ENCODE measurements around the gene AMPD2. TPM values are rescaled to one million over a fixed set of nuclear protein-coding genes. Genes with fewer than 3 reads are reported as not detected.

The AMPD2 gene
- total and polyA plus RNA-seq, 9 of the 15 experiments (the other 6 are each of a cell fraction or from before 2014, with no cell fraction given) = 2.0 to 77.7 (median 28.2) TPM

DNA sequence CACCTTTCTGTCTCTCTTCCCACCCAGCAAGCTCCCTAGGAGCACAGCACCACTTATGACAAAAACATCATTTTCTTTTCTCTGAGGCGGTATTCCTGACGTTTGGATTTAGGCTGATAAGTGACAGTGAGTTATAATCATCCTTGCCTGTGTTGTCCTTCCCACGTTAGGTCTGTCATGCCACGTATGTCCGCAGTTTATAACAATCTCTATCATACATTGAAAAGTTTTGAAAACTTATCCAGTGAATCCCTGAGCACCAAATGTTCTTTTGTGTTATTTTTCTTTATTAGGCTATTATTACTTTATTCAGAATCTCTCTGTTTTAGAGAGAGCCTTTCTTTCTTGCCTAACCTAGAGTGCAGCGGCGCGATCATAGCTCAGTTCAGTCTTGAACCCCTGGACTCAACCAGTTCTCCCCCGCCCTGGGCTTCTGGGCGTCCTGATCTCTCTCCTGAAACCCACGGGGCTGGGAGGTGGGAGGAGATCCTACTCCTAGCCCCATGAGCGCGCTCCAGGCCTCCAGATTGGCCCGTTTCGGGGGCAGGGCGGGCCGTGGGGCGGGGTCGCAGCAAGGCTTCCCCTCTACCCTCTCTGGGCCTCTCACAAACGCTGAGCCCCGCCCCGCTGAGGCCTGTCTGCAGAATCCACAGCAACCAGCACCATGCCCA is 48.0 kb downstream of the AMPD2 start, which contains the start of gene GSTM2 (continued):
- TF ChIP-seq PKNOX1 (IDR thresholded peaks at IDR 0.05) = peak; percentile 21; the same call in 1 of the 2 replicates
- TF ChIP-seq, protein P1, sequence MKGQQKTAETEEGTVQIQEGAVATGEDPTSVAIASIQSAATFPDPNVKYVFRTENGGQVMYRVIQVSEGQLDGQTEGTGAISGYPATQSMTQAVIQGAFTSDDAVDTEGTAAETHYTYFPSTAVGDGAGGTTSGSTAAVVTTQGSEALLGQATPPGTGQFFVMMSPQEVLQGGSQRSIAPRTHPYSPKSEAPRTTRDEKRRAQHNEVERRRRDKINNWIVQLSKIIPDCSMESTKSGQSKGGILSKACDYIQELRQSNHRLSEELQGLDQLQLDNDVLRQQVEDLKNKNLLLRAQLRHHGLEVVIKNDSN (CRISPR knock-in tag; IDR thresholded peaks at IDR 0.05) = 0 out of 2 replicates have a peak, but pooled peaks have one; percentile 19
- TF ChIP-seq TBP (optimal IDR thresholded peaks at IDR 0.05; ENCODE audit: low read depth, low read length) = peak; percentile 84
- peak in 1 of 2 experiments; percentile 13; a peak in 1 of 4 replicates for TF ChIP-seq ARNT (IDR thresholded peaks at IDR 0.05)
- TF ChIP-seq GATAD2B (IDR thresholded peaks at IDR 0.05; ENCODE audit: borderline replicate concordance) = 0 out of 2 replicates have a peak, but pooled peaks have one; percentile 16
- peak; percentile 14; the same call in 1 of the 2 replicates for TF ChIP-seq USF2 (CRISPR knock-in tag; IDR thresholded peaks at IDR 0.05)
- TF ChIP-seq, protein P2, sequence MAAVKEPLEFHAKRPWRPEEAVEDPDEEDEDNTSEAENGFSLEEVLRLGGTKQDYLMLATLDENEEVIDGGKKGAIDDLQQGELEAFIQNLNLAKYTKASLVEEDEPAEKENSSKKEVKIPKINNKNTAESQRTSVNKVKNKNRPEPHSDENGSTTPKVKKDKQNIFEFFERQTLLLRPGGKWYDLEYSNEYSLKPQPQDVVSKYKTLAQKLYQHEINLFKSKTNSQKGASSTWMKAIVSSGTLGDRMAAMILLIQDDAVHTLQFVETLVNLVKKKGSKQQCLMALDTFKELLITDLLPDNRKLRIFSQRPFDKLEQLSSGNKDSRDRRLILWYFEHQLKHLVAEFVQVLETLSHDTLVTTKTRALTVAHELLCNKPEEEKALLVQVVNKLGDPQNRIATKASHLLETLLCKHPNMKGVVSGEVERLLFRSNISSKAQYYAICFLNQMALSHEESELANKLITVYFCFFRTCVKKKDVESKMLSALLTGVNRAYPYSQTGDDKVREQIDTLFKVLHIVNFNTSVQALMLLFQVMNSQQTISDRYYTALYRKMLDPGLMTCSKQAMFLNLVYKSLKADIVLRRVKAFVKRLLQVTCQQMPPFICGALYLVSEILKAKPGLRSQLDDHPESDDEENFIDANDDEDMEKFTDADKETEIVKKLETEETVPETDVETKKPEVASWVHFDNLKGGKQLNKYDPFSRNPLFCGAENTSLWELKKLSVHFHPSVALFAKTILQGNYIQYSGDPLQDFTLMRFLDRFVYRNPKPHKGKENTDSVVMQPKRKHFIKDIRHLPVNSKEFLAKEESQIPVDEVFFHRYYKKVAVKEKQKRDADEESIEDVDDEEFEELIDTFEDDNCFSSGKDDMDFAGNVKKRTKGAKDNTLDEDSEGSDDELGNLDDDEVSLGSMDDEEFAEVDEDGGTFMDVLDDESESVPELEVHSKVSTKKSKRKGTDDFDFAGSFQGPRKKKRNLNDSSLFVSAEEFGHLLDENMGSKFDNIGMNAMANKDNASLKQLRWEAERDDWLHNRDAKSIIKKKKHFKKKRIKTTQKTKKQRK (IDR thresholded peaks at IDR 0.05; ENCODE audit: borderline replicate concordance, low read depth, low read length) = no peak
- TF ChIP-seq CXXC5 (CRISPR knock-in tag; IDR thresholded peaks at IDR 0.05) = peak; percentile 45; the same call in 1 of the 2 replicates
- peak; percentile 42 for TF ChIP-seq RBFOX2 (IDR thresholded peaks at IDR 0.05; ENCODE audit: low read depth, low read length)
- peak; percentile 33; the same call in 1 of the 2 replicates for TF ChIP-seq EGR1 (conservative IDR thresholded peaks at IDR 0.05)
- TF ChIP-seq SP2 (IDR thresholded peaks at IDR 0.05; ENCODE audit: extremely low read depth, low read depth, low read length, poor library complexity, severe bottlenecking) = peak; percentile 25
- TF ChIP-seq E2F8 (IDR thresholded peaks at IDR 0.05; ENCODE audit: low read depth, partially characterized antibody) = no peak
- TF ChIP-seq YY1 (IDR thresholded peaks at IDR 0.05; ENCODE audit: borderline replicate concordance in 1 of 3, control insufficient read depth in 1 of 3, extremely low read depth in 1 of 3, insufficient read depth in 3 of 3, insufficient read length in 1 of 3, insufficient replicate concordance in 2 of 3, low read depth in 1 of 3, low read length in 2 of 3) = peak in 1 of 3 experiments; percentile 6
